Measurements from ENCODE around the gene DNASE2.

- no peak for TF ChIP-seq EZH2phosphoT487 (IDR thresholded peaks at IDR 0.05; ENCODE audit: low read depth)
- TF ChIP-seq CTCF (IDR thresholded peaks at IDR 0.05; ENCODE audit: low read depth, low read length), result no peak
These were observed 41.7 kb upstream of the DNASE2 start for GRCh38 chr19:12922959-12923358.

All from OCI-LY3 (cell line).